WTC11 (cell line): ENCODE data around the gene ANKFN1. TPM values are rescaled to one million over a fixed set of nuclear protein-coding genes. Genes with fewer than 3 reads are reported as not detected.

Experiments used
- ATAC-seq: fragments of 200-7000 bp; cut with Tn5 transposase; 2 replicates; pipeline ENCODE4 v1.10.0; 2021; ENCODE audit warnings: mild to moderate bottlenecking, moderate library complexity
- CTCF ChIA-PET: fragments of 300-600 bp; sonication (Branson Sonifier 250); formaldehyde crosslinking; loops from one replicate; lab custom pipeline; 2021; ENCODE audit warnings: antibody characterized with exemption; lab: Charles Lee
- POLR2A ChIA-PET: fragments of 350-600 bp; sonication (Branson Sonifier 250); formaldehyde crosslinking; loops from one replicate; lab custom pipeline; 2021; ENCODE audit warnings: antibody characterized with exemption; lab: Charles Lee
- DNase-seq: peaks from one replicate; pipeline ENCODE4 v3.0.0; 2021; ENCODE audit warnings: low spot score
- H3K27ac Mint-ChIP-seq: 2 replicates; pipeline ENCODE4 v1.8.0; 2021; ENCODE audit warnings: mixed read lengths
- H3K27me3 Mint-ChIP-seq: 2 replicates; pipeline ENCODE4 v1.8.0; 2021; ENCODE audit warnings: low read depth, mild to moderate bottlenecking, moderate library complexity, mixed read lengths
- H3K36me3 Mint-ChIP-seq: 2 replicates; pipeline ENCODE4 v1.8.0; 2021; ENCODE audit warnings: mixed read lengths
- H3K4me1 Mint-ChIP-seq: 2 replicates; pipeline ENCODE4 v1.8.0; 2022; ENCODE audit warnings: mixed read lengths
- H3K4me3 Mint-ChIP-seq: 2 replicates; pipeline ENCODE4 v1.8.0; 2021; ENCODE audit warnings: mild to moderate bottlenecking, moderate library complexity, mixed read lengths
- H3K9me3 Mint-ChIP-seq: 2 replicates; pipeline ENCODE4 v1.8.0; 2021; ENCODE audit warnings: mixed read lengths
- CBFB ChIP-seq: sonication (generic); formaldehyde crosslinking; IDR thresholded peaks from 2 replicates; pipeline ENCODE4 v1.8.1; 2022; ENCODE audit warnings: mild to moderate bottlenecking, low read depth, missing genetic modification reagents
- ETV6 ChIP-seq: sonication (generic); formaldehyde crosslinking; IDR thresholded peaks from 2 replicates; pipeline ENCODE4 v1.8.1; 2022; ENCODE audit warnings: mild to moderate bottlenecking, missing genetic modification reagents
- FOXP4 ChIP-seq: sonication (generic); formaldehyde crosslinking; IDR thresholded peaks from 2 replicates; pipeline ENCODE4 v1.8.0; 2022; ENCODE audit warnings: mild to moderate bottlenecking, missing genetic modification reagents
- HMGXB4 ChIP-seq: sonication (generic); formaldehyde crosslinking; IDR thresholded peaks from 2 replicates; pipeline ENCODE4 v1.8.1; 2023; ENCODE audit warnings: mild to moderate bottlenecking, moderate library complexity, missing genetic modification reagents
- KAT7 ChIP-seq: sonication (generic); formaldehyde crosslinking; IDR thresholded peaks from 2 replicates; pipeline ENCODE4 v1.8.1; 2023; ENCODE audit warnings: missing genetic modification reagents, mild to moderate bottlenecking, borderline replicate concordance
- NR2C2 ChIP-seq: sonication (generic); formaldehyde crosslinking; IDR thresholded peaks from 2 replicates; pipeline ENCODE4 v1.8.0; 2022; ENCODE audit warnings: mild to moderate bottlenecking, missing genetic modification reagents
- OVOL2 ChIP-seq: fragments of 250-450 bp; sonication (Bioruptor Pico); IDR thresholded peaks from 2 replicates; pipeline ENCODE4 v1.9.0; 2021; ENCODE audit warnings: mild to moderate bottlenecking, borderline replicate concordance
- RORB ChIP-seq: fragments of 250-450 bp; sonication (Bioruptor Pico); IDR thresholded peaks from 2 replicates; pipeline ENCODE4 v1.9.0; 2021; ENCODE audit warnings: mild to moderate bottlenecking
- TEAD1 ChIP-seq: sonication (generic); formaldehyde crosslinking; IDR thresholded peaks from 2 replicates; pipeline ENCODE4 v1.8.0; 2022; ENCODE audit warnings: mild to moderate bottlenecking, missing genetic modification reagents
- ZNF232 ChIP-seq: sonication (generic); formaldehyde crosslinking; IDR thresholded peaks from 2 replicates; pipeline ENCODE4 v1.8.0; 2022; ENCODE audit warnings: mild to moderate bottlenecking, missing genetic modification reagents
- ZNF281 ChIP-seq: sonication (generic); formaldehyde crosslinking; IDR thresholded peaks from 2 replicates; pipeline ENCODE4 v1.8.0; 2023; ENCODE audit warnings: mild to moderate bottlenecking, missing genetic modification reagents
- ZNF416 ChIP-seq: fragments of 250-450 bp; sonication (Bioruptor Pico); IDR thresholded peaks from 2 replicates; pipeline ENCODE4 v1.9.0; 2021; ENCODE audit warnings: mild to moderate bottlenecking, inconsistent platforms
- total RNA-seq: library from RNA; stranded (reverse); gene quantifications from 3 replicates; pipeline ENCODE4 v1.2.3, GENCODE V29; 2021
- TF ChIP-seq, protein P1 (sequence below): sonication (generic); formaldehyde crosslinking; IDR thresholded peaks from 2 replicates; pipeline ENCODE4 v1.8.0; 2023; ENCODE audit warnings: missing genetic modification reagents
- TF ChIP-seq, protein P2 (sequence below): sonication (generic); formaldehyde crosslinking; IDR thresholded peaks from 2 replicates; pipeline ENCODE4 v1.8.1; 2022; ENCODE audit warnings: low read depth, missing genetic modification reagents, borderline replicate concordance
- TF ChIP-seq, protein P3 (sequence below): fragments of 250-450 bp; sonication (Bioruptor Pico); IDR thresholded peaks from 2 replicates; pipeline ENCODE4 v2.1.2; 2022; ENCODE audit warnings: mild to moderate bottlenecking, moderate library complexity
- TF ChIP-seq, protein P4 (sequence below): fragments of 200-600 bp; IDR thresholded peaks from 2 replicates; pipeline ENCODE4 v1.8.0; 2022; ENCODE audit warnings: antibody characterized with exemption

The ANKFN1 gene
- total RNA-seq, 1 experiment from 2014 or later, result 0.24 TPM

DNA sequence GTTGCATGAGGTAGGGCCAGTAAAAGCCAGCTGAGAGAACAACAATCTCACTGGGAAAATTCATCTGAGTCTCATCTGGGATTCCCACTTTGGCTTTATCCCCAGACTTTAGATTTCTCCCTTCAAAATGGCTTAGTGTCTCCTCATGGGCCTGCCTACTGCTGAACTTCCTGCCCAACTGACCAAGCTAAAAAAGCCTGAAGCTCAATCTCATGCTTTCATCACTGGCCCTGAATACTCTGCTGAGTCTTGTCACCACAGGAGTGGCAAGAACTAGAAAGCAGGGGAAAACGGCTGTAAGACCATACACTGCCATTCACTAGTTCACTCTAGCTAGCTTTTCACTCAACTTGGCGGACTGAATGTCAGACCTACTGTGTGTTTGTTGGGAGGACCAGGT is 343.9 kb downstream of the ANKFN1 start:
- Mint-ChIP-seq H3K4me3 (no peak overlapping the region), H3K4me1 (no peaks in the 10 kb centered on the region), H3K27me3 (no peaks in the 10 kb centered on the region), H3K36me3 (no peaks in the 10 kb centered on the region), H3K9me3 (no peaks in the 10 kb centered on the region), H3K27ac (no peak overlapping the region)
- ChIA-PET CTCF (interaction anchor here (1.1 to 2.1 kb wide), 4 partner anchors 96 to 283 kb away, joined by 5 to 6 read pairs (median 6); partner anchors contain the start of gene NOG), POLR2A (no interaction called here)
- ATAC-seq (no peak), DNase-seq (no peak)
- TF ChIP-seq CBFB (no peak), TEAD1 (CRISPR knock-in tag) (no peak), OVOL2 (CRISPR knock-in tag) (no peak), FOXP4 (CRISPR knock-in tag) (no peak), NR2C2 (CRISPR knock-in tag) (no peak), ETV6 (CRISPR knock-in tag) (no peak), RORB (CRISPR knock-in tag) (no peak), KAT7 (no peak), ZNF281 (CRISPR knock-in tag) (no peak), ZNF416 (CRISPR knock-in tag) (no peak), HMGXB4 (CRISPR knock-in tag) (no peak)
- TF ChIP-seq, protein P1, sequence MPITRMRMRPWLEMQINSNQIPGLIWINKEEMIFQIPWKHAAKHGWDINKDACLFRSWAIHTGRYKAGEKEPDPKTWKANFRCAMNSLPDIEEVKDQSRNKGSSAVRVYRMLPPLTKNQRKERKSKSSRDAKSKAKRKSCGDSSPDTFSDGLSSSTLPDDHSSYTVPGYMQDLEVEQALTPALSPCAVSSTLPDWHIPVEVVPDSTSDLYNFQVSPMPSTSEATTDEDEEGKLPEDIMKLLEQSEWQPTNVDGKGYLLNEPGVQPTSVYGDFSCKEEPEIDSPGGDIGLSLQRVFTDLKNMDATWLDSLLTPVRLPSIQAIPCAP (CRISPR knock-in tag), result no peak
- TF ChIP-seq, protein P2, sequence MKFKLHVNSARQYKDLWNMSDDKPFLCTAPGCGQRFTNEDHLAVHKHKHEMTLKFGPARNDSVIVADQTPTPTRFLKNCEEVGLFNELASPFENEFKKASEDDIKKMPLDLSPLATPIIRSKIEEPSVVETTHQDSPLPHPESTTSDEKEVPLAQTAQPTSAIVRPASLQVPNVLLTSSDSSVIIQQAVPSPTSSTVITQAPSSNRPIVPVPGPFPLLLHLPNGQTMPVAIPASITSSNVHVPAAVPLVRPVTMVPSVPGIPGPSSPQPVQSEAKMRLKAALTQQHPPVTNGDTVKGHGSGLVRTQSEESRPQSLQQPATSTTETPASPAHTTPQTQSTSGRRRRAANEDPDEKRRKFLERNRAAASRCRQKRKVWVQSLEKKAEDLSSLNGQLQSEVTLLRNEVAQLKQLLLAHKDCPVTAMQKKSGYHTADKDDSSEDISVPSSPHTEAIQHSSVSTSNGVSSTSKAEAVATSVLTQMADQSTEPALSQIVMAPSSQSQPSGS, result no peak
- TF ChIP-seq, protein P3, sequence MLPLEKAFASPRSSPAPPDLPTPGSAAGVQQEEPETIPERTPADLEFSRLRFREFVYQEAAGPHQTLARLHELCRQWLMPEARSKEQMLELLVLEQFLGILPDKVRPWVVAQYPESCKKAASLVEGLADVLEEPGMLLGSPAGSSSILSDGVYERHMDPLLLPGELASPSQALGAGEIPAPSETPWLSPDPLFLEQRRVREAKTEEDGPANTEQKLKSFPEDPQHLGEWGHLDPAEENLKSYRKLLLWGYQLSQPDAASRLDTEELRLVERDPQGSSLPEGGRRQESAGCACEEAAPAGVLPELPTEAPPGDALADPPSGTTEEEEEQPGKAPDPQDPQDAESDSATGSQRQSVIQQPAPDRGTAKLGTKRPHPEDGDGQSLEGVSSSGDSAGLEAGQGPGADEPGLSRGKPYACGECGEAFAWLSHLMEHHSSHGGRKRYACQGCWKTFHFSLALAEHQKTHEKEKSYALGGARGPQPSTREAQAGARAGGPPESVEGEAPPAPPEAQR (CRISPR knock-in tag), result no peak

GRCh38 chr17:56499799-56500388 is 346.6 kb downstream of the ANKFN1 start:
- Mint-ChIP-seq H3K36me3 (no peaks in the 10 kb centered on the region), H3K9me3 (no peaks in the 10 kb centered on the region), H3K27me3 (no peaks in the 10 kb centered on the region)
- TF ChIP-seq ZNF232 (CRISPR knock-in tag), result no peak
- TF ChIP-seq, protein P4, sequence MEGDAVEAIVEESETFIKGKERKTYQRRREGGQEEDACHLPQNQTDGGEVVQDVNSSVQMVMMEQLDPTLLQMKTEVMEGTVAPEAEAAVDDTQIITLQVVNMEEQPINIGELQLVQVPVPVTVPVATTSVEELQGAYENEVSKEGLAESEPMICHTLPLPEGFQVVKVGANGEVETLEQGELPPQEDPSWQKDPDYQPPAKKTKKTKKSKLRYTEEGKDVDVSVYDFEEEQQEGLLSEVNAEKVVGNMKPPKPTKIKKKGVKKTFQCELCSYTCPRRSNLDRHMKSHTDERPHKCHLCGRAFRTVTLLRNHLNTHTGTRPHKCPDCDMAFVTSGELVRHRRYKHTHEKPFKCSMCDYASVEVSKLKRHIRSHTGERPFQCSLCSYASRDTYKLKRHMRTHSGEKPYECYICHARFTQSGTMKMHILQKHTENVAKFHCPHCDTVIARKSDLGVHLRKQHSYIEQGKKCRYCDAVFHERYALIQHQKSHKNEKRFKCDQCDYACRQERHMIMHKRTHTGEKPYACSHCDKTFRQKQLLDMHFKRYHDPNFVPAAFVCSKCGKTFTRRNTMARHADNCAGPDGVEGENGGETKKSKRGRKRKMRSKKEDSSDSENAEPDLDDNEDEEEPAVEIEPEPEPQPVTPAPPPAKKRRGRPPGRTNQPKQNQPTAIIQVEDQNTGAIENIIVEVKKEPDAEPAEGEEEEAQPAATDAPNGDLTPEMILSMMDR, result peak; percentile 39
- TF ChIP-seq, all 79 proteins: peak for 1
- POLR2A ChIA-PET, result no interaction called here
- Mint-ChIP-seq H3K4me3 (no peak overlapping the region), H3K27ac (no peak overlapping the region), H3K4me1 (no peaks in the 10 kb centered on the region)
- CTCF ChIA-PET, result interaction anchor here (0.5 to 2.4 kb wide), 62 partner anchors 8 to 440 kb away, joined by 3 to 52 read pairs (median 4); partner anchors contain the start of genes C17orf67, DGKE and NOG
- ATAC-seq, result no peak
- DNase-seq, result no peak
